ENCODE measurements around the gene TMEM242.
"Not testable (repeated sequence)": the region's sequence is repeated elsewhere in the genome, so short reads cannot be mapped to it uniquely, and the experiment has no call there.

Gene TMEM242

GRCh38 chr6:157323255-157323965, at the start of gene TMEM242:
TSS of gene TMEM242 (minus strand) at chr6:157323519. CDS start at chr6:157323499, 20 bp downstream.
- peak; percentile 97 for DNase-seq (ENCODE audit: low spot score)

- DNase-seq (ENCODE audit: low spot score) = no peak
These were observed 49.4 kb upstream of the TMEM242 start for GRCh38 chr6:157372501-157373280.

- no peak for DNase-seq (ENCODE audit: low spot score)
These were observed 47.4 kb upstream of the TMEM242 start for GRCh38 chr6:157370755-157371154.

GRCh38 chr6:157368359-157369049, 45.2 kb upstream of the TMEM242 start:
- no peak for DNase-seq (ENCODE audit: low spot score)

GRCh38 chr6:157366648-157367047, 43.3 kb upstream of the TMEM242 start:
- DNase-seq (ENCODE audit: low spot score) = no peak

- DNase-seq (ENCODE audit: low spot score) = no peak
These were observed 41.4 kb upstream of the TMEM242 start for GRCh38 chr6:157364705-157365104.

- DNase-seq (ENCODE audit: low spot score) = no peak
These were observed 38.6 kb upstream of the TMEM242 start for GRCh38 chr6:157361886-157362285.

- DNase-seq (ENCODE audit: low spot score) = no peak
These were observed 35.0 kb upstream of the TMEM242 start for GRCh38 chr6:157358287-157358686.

- DNase-seq (ENCODE audit: low spot score) = no peak
These were observed 23.1 kb upstream of the TMEM242 start for GRCh38 chr6:157346373-157346772.

- DNase-seq (ENCODE audit: low spot score) = no peak
These were observed 20.4 kb upstream of the TMEM242 start for GRCh38 chr6:157343732-157344131.

- no peak for DNase-seq (ENCODE audit: low spot score)
These were observed 16.1 kb upstream of the TMEM242 start for GRCh38 chr6:157339432-157339831.

- DNase-seq (ENCODE audit: low spot score) = no peak
These were observed 14.4 kb upstream of the TMEM242 start for GRCh38 chr6:157337751-157338150.

- DNase-seq (ENCODE audit: low spot score) = not testable (repeated sequence)
These were observed 14.0 kb upstream of the TMEM242 start for GRCh38 chr6:157337276-157337675.

- DNase-seq (ENCODE audit: low spot score) = no peak
These were observed 12.5 kb upstream of the TMEM242 start for GRCh38 chr6:157335829-157336228.

- DNase-seq (ENCODE audit: low spot score) = no peak
These were observed 10.6 kb upstream of the TMEM242 start for GRCh38 chr6:157333956-157334355.

- no peak for DNase-seq (ENCODE audit: low spot score)
These were observed 10.2 kb upstream of the TMEM242 start for GRCh38 chr6:157333537-157333936.

GRCh38 chr6:157332813-157333212, 9.5 kb upstream of the TMEM242 start:
- DNase-seq (ENCODE audit: low spot score) = no peak

GRCh38 chr6:157330831-157331230, 7.5 kb upstream of the TMEM242 start:
- DNase-seq (ENCODE audit: low spot score) = no peak

GRCh38 chr6:157329829-157330228, 6.5 kb upstream of the TMEM242 start:
- no peak for DNase-seq (ENCODE audit: low spot score)

- no peak for DNase-seq (ENCODE audit: low spot score)
These were observed 4.9 kb upstream of the TMEM242 start for GRCh38 chr6:157328108-157328692.

GRCh38 chr6:157326979-157327378, 3.7 kb upstream of the TMEM242 start:
- DNase-seq (ENCODE audit: low spot score) = no peak

- no peak for DNase-seq (ENCODE audit: low spot score)
These were observed 1.9 kb upstream of the TMEM242 start for GRCh38 chr6:157325069-157325805.
